Glomerular visceral epithelial cell (primary cell): Measurements from ENCODE around the gene YAP1.

Experiments
- DNase-seq: peaks from one replicate; pipeline ENCODE4 v3.0.0-alpha.2; 2016; ENCODE audit errors: extremely low spot score

Gene YAP1

DNA sequence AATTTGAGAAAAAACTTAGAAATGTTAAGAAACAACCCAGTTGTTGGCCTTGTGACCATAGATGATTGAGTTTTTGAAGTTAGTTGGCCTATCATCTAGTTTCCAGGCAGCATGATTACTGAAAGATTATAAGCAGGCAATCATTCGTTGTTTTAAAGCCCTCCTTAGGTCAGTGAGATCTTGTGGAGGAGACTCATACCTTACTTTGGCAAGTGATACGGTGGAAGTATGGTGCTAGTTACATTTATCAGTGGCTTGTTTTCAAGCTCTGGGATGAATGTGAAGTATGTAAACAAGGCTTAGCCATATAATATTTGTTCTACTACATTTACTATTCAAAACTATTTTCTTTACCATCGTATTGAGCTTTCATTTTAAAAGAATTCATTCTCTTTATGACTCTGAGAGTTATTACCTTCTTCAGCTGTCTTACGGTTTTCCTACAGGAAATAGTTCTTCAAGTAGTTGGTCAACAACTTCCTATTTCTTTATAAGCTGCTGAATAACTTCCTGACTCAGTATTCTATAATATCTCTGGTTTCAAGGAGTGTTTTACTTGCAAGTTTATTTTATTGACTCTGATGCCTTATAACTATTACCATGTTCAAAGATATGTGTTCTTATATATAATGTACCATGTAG lies 7.3 kb downstream of the YAP1 start:
- DNase-seq = no peak

DNA sequence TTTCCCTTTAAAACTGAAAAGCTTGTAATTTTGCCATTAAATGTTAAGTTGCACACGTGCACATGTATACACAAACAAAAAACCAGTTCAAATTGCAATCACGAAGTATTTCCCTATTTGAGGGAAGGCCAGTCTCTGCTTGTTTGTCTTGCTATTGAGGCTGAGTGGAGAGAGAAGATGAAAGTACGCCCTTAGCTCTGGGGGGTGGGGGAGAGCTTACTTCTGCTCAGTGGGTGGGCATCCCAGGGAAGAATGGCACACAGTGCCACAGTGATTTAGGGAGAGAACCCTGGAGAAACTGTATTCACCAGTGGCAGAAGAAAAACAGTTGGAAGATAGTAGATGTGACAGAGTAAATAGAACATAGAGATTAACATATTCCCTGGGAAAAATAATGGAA lies 8.7 kb downstream of the YAP1 start:
- no peak for DNase-seq

GRCh38 chr11:102119997-102120396 lies 9.8 kb downstream of the YAP1 start:
- no peak for DNase-seq

DNA sequence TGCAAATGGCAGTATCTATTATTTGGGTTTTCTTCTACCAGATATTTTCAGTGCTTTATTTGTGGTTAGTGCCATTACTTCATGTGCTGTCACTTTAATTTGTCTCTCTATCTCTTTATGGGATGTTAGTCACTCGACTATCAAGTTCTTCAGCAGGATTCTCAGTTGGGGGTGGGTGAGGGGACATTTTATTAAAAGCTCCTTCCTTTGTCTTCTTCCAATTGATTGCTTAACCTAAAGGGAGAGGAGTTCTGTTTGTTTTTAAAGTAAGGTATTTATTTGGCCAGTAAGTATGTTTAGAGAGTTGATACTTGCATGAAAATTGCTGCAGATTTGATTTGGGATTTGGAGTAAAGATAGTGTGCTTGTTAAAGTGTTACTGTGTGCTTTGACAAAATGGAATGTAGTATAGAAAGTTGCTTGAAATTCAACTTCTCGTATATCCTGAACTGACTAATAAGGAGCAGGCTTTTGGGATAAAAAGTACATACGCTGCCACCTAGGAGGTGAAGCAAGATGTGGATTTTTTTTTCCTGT lies 10.3 kb downstream of the YAP1 start:
- no peak for DNase-seq

DNA sequence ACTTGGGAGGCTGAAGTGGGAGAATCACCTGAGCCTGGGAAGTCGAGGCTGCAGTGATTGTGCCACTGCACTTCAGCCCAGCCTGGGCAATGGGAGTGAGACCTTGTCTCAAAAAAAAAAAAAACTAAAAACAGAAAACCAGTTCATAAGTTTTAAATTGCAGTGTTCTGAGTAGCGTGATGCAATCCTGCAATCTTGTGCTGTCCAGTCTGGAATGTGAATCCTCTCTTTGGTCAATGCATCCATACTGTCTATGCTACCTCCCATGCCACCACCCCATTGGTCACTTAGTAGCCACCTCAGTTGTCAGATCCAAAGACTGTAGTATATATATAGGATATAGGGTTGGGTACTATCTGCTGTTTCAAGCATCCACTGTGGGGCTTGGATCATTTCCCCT lies 11.1 kb downstream of the YAP1 start:
- no peak for DNase-seq

- DNase-seq = no peak
Measured at GRCh38 chr11:102134597-102134996, 24.4 kb downstream of the YAP1 start.

DNA sequence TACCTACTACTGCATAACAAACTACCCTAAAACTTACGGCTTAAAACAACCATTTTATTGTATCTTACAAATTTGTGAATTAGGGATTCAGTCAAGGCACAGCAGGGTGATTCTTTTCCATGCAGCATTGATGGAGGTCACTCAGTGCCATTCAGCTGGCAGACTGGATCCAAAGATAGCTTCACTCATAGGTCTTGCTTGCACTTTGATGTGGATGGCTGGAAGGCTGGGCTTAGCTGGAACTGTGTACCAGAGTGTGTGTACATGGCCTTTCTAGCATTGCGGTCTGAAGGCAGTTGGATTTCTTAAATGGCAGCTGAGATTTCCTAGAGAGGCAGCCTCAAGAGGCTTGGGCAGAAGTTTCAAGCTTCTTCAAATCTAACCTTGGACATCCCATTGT lies 25.0 kb downstream of the YAP1 start:
- no peak for DNase-seq

GRCh38 chr11:102138223-102138622 lies 28.0 kb downstream of the YAP1 start:
- DNase-seq = no peak

- no peak for DNase-seq
Measured at GRCh38 chr11:102138670-102139069, 28.4 kb downstream of the YAP1 start.

DNA sequence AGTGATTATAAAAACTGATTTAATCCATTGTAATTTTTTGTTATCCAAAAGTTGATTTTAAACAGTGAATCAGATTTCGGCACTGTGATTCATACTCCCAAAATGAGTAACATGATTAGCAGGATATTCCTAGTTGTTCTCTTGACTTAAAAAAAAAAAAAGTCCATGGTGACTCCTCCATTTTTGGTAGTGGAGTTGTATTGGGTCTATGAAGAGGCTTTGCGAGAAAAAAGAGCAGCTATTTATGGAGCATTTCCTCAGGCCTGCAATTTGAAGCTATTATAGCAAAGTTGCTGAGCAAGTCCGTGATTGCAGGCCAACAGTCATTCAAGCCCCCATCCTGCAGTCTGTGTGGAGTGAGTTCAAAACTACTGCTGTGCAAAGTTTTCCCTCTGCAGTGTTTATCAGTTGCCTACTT lies 28.8 kb downstream of the YAP1 start:
- DNase-seq = peak; percentile 40

- DNase-seq = no peak
Measured at GRCh38 chr11:102142333-102142732, 32.1 kb downstream of the YAP1 start.

GRCh38 chr11:102143867-102144266 lies 33.6 kb downstream of the YAP1 start:
- DNase-seq = no peak

DNA sequence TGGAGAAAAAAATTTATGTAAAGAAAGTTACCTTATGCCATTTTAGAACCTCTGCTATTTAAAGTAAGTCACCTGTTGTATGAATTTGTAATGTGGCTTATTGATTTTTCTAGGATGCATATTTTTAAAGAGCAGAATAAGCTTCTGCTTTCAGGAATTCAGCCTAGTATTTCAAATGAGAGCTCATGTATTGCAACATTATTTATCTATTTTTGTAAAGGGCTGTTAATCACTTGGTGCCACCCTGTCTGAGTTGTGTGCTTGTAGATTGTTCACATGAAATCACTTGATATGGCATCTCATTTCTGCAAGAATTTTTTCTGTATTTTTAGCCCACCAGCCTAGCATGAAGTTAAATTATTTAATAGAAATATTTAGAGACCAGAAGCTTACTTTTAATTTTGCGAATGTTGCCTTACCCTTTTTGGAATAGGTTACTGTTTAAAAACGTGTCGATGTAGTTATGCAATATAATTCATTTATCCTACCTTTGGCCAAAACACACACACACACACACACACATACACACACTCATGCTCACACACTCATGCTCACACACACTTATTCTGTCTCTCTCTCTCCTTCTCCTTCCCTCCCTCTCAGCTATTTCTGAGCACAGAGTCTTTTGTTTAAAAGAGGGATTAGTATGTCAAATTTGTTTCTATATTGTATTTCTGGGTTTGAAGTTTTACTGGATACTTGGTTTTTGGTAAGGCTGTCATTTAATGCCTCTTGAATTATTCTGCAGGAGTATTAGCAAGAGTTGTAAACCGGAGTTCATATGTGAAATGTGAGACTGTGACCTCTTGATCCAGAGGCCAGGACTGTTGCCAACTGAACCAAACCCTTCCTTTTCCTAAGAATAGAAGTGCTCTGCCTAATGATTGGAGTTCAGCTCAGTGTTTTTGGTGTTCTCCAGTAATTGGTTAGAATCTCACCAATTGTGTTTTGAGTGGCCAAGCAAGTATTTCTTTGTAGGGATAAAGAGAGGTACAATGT lies 34.4 kb downstream of the YAP1 start:
- DNase-seq = no peak

GRCh38 chr11:102147015-102147414 lies 36.8 kb downstream of the YAP1 start:
- DNase-seq = no peak

GRCh38 chr11:102147632-102148031 lies 37.4 kb downstream of the YAP1 start:
- DNase-seq = no peak

- no peak for DNase-seq
Measured at GRCh38 chr11:102148059-102148458, 37.8 kb downstream of the YAP1 start.

- no peak for DNase-seq
Measured at GRCh38 chr11:102151784-102152525, 41.7 kb downstream of the YAP1 start.

GRCh38 chr11:102153082-102153481 lies 42.8 kb downstream of the YAP1 start:
- no peak for DNase-seq

DNA sequence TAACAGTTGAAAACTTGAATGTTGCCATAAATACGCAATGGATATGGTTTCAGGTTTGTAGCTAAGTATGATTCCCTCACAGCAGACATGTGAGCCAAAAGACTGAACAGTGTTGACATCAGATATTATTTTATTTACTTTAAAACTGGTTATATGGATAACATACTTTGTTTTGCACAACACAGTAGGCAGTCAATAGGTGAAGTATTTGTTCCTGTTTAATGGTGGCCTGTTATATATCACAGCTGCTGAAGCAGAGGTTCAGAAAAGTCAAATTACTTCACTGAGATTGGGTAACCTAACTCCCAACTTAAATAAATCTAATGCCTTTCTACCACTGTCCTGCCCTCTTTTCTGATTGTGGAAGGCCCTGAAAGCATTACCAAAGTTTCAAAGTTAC lies 44.6 kb downstream of the YAP1 start:
- DNase-seq = no peak

DNA sequence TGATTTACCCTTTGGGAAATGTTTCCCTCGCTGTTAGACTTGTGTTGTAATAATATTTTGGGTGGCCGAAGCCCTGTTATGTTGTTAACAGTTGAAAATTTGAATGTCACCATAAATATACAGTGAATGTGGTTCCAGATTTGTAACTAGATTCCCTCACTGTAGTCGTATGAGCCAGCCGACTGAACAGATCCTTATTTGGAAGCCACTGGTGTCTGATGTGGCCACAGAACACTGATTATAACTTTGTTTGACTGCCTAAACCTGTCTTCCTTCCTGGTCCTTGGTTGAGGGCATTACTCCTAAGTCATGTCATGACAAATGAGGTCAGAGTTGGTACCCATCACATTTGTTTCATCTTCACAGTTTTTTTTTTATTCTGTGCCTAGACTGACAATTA lies 45.4 kb downstream of the YAP1 start:
- DNase-seq = no peak

DNA sequence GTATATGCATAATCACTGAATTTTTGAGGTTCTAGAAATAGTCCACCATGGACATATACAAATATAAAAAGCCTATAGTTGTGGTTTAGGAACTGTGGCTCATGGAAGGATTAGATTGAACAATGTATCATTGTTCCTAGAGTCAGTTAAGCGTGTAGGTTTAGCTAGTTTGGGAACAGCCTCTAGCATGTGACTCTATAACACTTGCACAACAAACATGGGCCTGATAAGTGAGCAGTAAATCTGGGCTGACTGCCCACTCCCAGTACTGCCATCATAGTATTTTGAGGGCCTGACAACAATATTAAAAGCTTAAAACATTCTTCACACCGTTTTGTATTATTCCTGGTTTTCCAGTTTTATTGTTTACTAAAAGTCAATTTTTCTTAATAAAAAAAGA lies 47.0 kb downstream of the YAP1 start:
- peak; percentile 26 for DNase-seq

DNA sequence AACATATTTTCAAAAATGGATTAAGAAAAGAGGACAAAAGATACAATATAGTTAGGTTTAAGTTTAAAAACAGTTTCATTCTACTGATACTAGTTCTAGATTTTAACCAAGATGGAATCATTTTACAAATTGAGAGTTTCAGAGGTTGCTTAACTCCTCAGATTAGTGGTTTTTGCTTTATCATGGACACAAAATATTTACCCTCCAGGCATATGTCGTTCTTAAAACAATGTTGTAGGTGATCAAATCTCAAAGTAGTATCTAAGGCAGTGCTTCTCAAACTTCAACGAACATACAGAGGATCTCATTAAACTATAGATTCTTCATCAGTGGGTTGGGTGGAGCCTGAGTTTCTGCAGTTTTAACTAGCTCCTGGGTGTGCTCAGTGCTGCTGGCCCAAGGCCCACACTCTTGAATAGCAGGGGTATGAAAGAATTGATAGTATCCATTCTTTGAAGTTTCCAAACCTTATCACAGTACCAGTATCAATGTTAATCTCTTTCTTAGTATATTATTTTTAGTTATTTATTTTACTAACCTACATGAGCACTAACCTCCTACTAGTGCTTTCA lies 48.0 kb downstream of the YAP1 start:
- no peak for DNase-seq
